Hepatocyte (in vitro differentiated cells): ENCODE measurements around the gene NFU1. TPM values are rescaled to one million over a fixed set of nuclear protein-coding genes. Genes with fewer than 3 reads are reported as not detected.

Experiments
- DNase-seq: peaks from one replicate; pipeline ENCODE4 v3.0.0-alpha.2; 2016; ENCODE audit warnings: low spot score
- H2AFZ ChIP-seq: fragments of 200-600 bp; sonication (generic); 2 replicates; pipeline ENCODE4 v1.6.0; 2016; ENCODE audit warnings: antibody characterized with exemption, mild to moderate bottlenecking
- H3K27ac ChIP-seq: fragments of 200-600 bp; sonication (generic); 2 replicates; pipeline ENCODE4 v1.5.1; 2016; ENCODE audit warnings: mild to moderate bottlenecking
- H3K27me3 ChIP-seq: fragments of 200-600 bp; sonication (generic); 2 replicates; pipeline ENCODE4 v1.6.1; 2016
- H3K36me3 ChIP-seq: fragments of 200-600 bp; sonication (generic); replicated peaks from 2 replicates; pipeline ENCODE4 v1.5.1; 2016; ENCODE audit warnings: low read depth; ENCODE audit not compliant: insufficient read depth
- H3K4me1 ChIP-seq: fragments of 200-600 bp; sonication (generic); 2 replicates; pipeline ENCODE4 v1.5.1; 2016; ENCODE audit warnings: mild to moderate bottlenecking, moderate library complexity; ENCODE audit not compliant: insufficient read depth
- H3K4me2 ChIP-seq: fragments of 200-600 bp; sonication (generic); 2 replicates; pipeline ENCODE4 v1.6.0; 2016
- H3K4me3 ChIP-seq: fragments of 200-600 bp; sonication (generic); 2 replicates; pipeline ENCODE4 v1.5.1; 2016; ENCODE audit warnings: mild to moderate bottlenecking
- H3K79me2 ChIP-seq: fragments of 200-600 bp; sonication (generic); 2 replicates; pipeline ENCODE4 v1.6.0; 2017; ENCODE audit warnings: mild to moderate bottlenecking
- H3K9me2 ChIP-seq: fragments of 200-600 bp; sonication (generic); replicated peaks from 2 replicates; pipeline ENCODE4 v1.6.0; 2017; ENCODE audit warnings: mild to moderate bottlenecking; ENCODE audit not compliant: insufficient read depth
- H3K9me3 ChIP-seq: fragments of 200-600 bp; sonication (generic); 2 replicates; pipeline ENCODE4 v1.5.1; 2016; ENCODE audit warnings: low read depth, mild to moderate bottlenecking
- H4K20me1 ChIP-seq: fragments of 200-600 bp; sonication (generic); 2 replicates; pipeline ENCODE4 v1.6.0; 2016; ENCODE audit warnings: mild to moderate bottlenecking; ENCODE audit not compliant: insufficient read depth, poor library complexity, severe bottlenecking
- EZH2 ChIP-seq: fragments of 200-600 bp; sonication (generic); IDR thresholded peaks from 2 replicates; pipeline ENCODE4 v1.6.1; 2016; ENCODE audit warnings: antibody characterized with exemption, mild to moderate bottlenecking, borderline replicate concordance
- EZH2phosphoT487 ChIP-seq: fragments of 200-600 bp; sonication (generic); IDR thresholded peaks from one replicate; pipeline ENCODE4 v1.6.1; 2018; ENCODE audit warnings: antibody characterized with exemption, mild to moderate bottlenecking, low read depth, moderate library complexity; ENCODE audit not compliant: unreplicated experiment, severe bottlenecking
- WGBS: methylation state at CpG from one replicate; pipeline ENCODE4 v1.1.6; 2016; ENCODE audit warnings: low lambda C conversion rate; ENCODE audit errors: missing lambda C conversion rate; 5-methylcytosine and 5-hydroxymethylcytosine counted together
- polyA plus RNA-seq: library from polyadenylated mRNA; unstranded; fragments of >200 nt; fragmentation: Nextera tagmentation; extraction: Ambion mirVana; gene quantifications from 2 replicates; pipeline ENCODE4 v1.2.1, GENCODE V29; 2016
- total RNA-seq: library from RNA; depleted of rRNA; stranded (reverse); fragments of >200 nt; gene quantifications from 2 replicates; pipeline ENCODE4 v1.2.3, GENCODE V29; 2014
- TF ChIP-seq, protein P1 (sequence below): fragments of 200-600 bp; sonication (generic); IDR thresholded peaks from 2 replicates; pipeline ENCODE4 v1.5.1; 2016; ENCODE audit warnings: antibody characterized with exemption, mild to moderate bottlenecking; ENCODE audit not compliant: poor library complexity

Gene NFU1
- total and polyA plus RNA-seq, 2 experiments from 2014 or later = 50.6 to 79.1 TPM

DNA sequence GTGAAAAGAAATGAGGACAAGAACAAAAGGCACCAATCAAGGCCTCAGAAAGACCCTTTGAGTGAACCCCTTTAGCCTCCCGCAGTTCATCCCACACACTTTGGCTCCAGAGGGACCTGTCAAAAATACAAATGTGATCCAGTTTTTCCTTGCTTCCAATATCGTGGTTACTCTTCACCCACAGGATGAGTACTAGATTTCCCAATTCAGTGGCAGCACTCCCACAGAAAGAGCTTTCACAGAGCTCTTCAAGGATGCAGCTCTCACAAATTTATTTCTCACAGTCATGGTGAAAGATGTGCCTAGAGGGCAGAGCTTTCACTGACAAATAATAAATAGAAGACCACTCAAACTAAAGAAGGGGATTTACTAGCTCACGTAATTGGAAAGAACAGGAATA lies 47.2 kb downstream of the NFU1 start:
- H3K36me3 ChIP-seq = no peaks in the 10 kb centered on the region
- H3K27me3 ChIP-seq = no peaks in the 10 kb centered on the region
- peaks cover 4% of the 10 kb centered on the region for H3K4me1 ChIP-seq
- peaks cover 4% of the 10 kb centered on the region for H4K20me1 ChIP-seq
- H3K9me3 ChIP-seq = no peaks in the 10 kb centered on the region
- H3K27ac ChIP-seq = no peak overlapping the region
- 80% methylated on average over 3 of the region's 3 CpGs for WGBS
- no peak overlapping the region for H3K4me3 ChIP-seq
- no peak overlapping the region for H2AFZ ChIP-seq
- no peak for TF ChIP-seq EZH2phosphoT487
- peaks cover 20% of the 10 kb centered on the region for H3K79me2 ChIP-seq
- no peak overlapping the region for H3K4me2 ChIP-seq
- H3K9me2 ChIP-seq = no peaks in the 10 kb centered on the region
- no peak for DNase-seq

DNA sequence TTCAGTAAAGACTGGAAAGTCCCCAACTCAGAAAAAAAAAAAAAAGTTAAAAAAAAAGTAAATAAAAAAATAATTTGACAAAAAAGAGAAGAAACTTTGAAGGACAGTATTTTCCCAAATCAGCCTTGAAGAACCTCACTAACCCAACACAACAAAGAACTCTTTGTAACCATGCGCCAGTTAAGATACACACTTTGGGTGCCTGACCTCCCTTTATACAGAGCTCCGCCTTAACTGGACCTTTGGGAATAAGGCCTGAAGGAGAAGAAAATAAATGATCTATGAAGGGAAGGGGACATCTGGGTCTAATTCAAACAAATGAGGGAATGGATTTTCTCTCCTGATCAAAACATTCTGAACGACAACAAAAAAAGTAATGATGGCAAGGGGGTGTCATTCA lies 48.0 kb downstream of the NFU1 start:
- Histone ChIP-seq H3K9me3 (no peaks in the 10 kb centered on the region), H3K4me1 (peaks cover 5% of the 10 kb centered on the region), H3K4me3 (no peak overlapping the region), H2AFZ (no peak overlapping the region), H3K27ac (no peak overlapping the region), H3K27me3 (no peaks in the 10 kb centered on the region), H3K36me3 (no peaks in the 10 kb centered on the region), H3K4me2 (no peak overlapping the region), H3K9me2 (no peaks in the 10 kb centered on the region), H3K79me2 (peaks cover 27% of the 10 kb centered on the region), H4K20me1 (peaks cover 11% of the 10 kb centered on the region)
- no peak for TF ChIP-seq EZH2
- TF ChIP-seq, protein P1, sequence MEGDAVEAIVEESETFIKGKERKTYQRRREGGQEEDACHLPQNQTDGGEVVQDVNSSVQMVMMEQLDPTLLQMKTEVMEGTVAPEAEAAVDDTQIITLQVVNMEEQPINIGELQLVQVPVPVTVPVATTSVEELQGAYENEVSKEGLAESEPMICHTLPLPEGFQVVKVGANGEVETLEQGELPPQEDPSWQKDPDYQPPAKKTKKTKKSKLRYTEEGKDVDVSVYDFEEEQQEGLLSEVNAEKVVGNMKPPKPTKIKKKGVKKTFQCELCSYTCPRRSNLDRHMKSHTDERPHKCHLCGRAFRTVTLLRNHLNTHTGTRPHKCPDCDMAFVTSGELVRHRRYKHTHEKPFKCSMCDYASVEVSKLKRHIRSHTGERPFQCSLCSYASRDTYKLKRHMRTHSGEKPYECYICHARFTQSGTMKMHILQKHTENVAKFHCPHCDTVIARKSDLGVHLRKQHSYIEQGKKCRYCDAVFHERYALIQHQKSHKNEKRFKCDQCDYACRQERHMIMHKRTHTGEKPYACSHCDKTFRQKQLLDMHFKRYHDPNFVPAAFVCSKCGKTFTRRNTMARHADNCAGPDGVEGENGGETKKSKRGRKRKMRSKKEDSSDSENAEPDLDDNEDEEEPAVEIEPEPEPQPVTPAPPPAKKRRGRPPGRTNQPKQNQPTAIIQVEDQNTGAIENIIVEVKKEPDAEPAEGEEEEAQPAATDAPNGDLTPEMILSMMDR = no peak
- TF ChIP-seq EZH2phosphoT487 = no peak
- 97% methylated on average over 3 of the region's 3 CpGs for WGBS
- no peak for DNase-seq

DNA sequence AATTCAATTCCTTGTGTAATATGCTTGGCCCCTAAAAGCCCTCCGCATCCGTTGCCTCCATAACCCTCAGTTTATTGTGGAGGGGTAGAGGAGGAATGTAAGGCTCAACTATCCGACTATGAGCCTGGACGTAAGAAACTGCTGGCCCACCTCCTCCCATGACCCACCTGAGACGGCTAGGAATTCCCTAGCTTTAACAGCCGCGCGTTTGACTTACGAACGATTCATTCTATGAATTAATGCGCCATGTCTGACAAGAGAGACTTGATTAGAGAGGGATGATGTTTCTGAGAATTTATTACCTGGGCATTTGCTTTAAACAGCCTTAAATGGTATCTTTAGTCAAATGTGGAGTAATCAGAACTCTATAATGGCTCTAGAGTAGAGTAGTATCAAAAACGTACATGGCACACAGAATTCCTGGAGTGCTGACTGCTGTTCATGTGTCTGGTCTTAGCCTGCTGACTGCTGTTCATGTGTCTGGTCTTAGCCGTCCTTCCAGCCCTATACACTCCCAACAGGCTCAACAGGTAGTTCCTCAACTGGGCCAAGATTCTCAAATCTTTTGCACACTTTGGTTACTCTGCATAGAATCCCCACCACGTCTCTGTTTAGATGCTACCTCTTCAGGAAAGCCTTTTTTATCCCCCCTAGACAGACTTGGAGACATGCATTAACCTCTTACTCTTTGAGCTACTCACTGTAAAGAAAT lies 49.3 kb downstream of the NFU1 start:
- Histone ChIP-seq H3K9me3 (no peaks in the 10 kb centered on the region), H3K4me1 (peaks cover 18% of the 10 kb centered on the region), H4K20me1 (peaks cover 25% of the 10 kb centered on the region), H3K4me3 (peak overlapping the region; percentile 18), H3K9me2 (no peaks in the 10 kb centered on the region), H3K27me3 (no peaks in the 10 kb centered on the region), H3K27ac (peak overlapping the region; percentile 85), H3K79me2 (peaks cover 41% of the 10 kb centered on the region), H3K36me3 (no peaks in the 10 kb centered on the region), H3K4me2 (peak overlapping the region; percentile 75), H2AFZ (peak overlapping the region; percentile 60)
- WGBS = 66% methylated on average over 14 of the region's 14 CpGs
- DNase-seq = peak; percentile 34
- TF ChIP-seq EZH2 (no peak), EZH2phosphoT487 (no peak)
- TF ChIP-seq, protein P1 = no peak

DNA sequence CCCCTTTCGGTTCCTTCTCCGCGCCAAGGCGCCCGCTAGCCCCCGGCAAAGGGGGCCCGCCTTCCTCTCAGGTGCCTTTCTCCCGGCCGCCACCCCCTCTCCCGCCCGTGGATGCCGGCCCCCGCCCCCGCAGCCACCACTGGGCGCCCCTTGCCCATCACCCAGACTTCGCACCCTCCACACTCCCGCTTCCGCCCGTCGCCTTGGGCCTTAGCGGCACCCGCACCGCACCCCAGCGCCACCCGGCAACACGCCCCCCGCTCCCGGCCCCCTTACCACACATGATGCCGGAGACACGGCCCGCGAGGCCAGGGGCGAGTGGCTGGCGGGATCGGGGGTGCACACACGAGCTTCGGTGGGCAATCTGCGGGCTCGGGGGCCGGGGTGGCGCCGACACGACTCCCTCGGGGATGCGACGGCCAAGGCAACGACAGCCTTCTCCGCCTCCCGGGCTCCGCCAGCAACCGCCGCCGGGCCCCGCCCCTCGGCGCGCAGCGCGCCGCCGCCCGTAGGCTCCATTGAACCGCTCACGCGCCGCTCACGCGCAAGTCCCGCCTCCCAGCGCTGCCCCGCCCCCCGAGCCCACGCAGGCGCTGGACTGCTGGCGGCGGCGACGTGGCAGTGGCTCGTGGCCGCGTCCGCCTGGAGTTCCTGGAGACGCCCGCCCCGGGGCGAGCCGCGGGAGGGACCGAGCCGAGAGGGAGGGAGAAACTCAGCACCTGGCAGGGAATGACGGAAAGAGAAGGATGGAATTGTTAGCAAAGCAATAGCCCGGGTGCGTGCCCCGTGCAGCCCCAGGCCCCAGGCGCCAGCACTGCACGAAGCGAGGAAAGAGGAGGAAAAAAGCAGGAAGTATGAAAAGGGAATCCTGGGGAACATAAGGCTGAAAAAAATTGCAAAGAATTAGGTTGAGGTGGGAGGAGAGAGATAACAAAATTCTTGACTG lies 50.2 kb downstream of the NFU1 start, which contains the start of gene GFPT1:
TSS of gene GFPT1 (minus strand) at position 439 of the 946 bp plus-strand sequence. CDS start at position 283, 156 bp downstream.
- TF ChIP-seq, protein P1 = no peak
- TF ChIP-seq EZH2phosphoT487 = no peak
- TF ChIP-seq EZH2 = no peak
- H3K27me3 ChIP-seq = no peaks in the 10 kb centered on the region
- H3K36me3 ChIP-seq = no peaks in the 10 kb centered on the region
- no peaks in the 10 kb centered on the region for H3K9me2 ChIP-seq
- H3K79me2 ChIP-seq = peaks cover 49% of the 10 kb centered on the region
- H3K9me3 ChIP-seq = no peaks in the 10 kb centered on the region
- peak within 1 kb of the TSS; percentile 72 for H2AFZ ChIP-seq
- peaks cover 33% of the 10 kb centered on the region for H4K20me1 ChIP-seq
- DNase-seq = peak; percentile 98
- under 1% methylated on average over 55 of the region's 97 CpGs for WGBS
- peaks cover 22% of the 10 kb centered on the region for H3K4me1 ChIP-seq
- H3K27ac ChIP-seq = peak within 1 kb of the TSS; percentile 85
- H3K4me2 ChIP-seq = peak within 1 kb of the TSS; percentile 88
- peak within 1 kb of the TSS; percentile 95 for H3K4me3 ChIP-seq
